SK-N-SH (cell line): Measurements from ENCODE around the gene RABEPK. TPM values are rescaled to one million over a fixed set of nuclear protein-coding genes. Genes with fewer than 3 reads are reported as not detected.
"Not testable (repeated sequence)": the region's sequence is repeated elsewhere in the genome, so short reads cannot be mapped to it uniquely, and the experiment has no call there.

Source experiments
- CTCF ChIA-PET: fragments of 300-600, 350-600 bp; formaldehyde crosslinking; extraction: SDS; loops from one replicate; lab custom pipeline; 2021; lab: Yijun Ruan, JAX
- POLR2A ChIA-PET: fragments of 350-600 bp; sonication (Branson Sonifier 250); formaldehyde crosslinking; extraction: SDS; loops from one replicate; lab custom pipeline; 2020; ENCODE audit warnings: antibody characterized with exemption, inconsistent platforms; lab: Yijun Ruan, JAX
- DNase-seq: peaks from one replicate; pipeline ENCODE4 v3.0.0; 2012
- H2AFZ ChIP-seq: fragments of 200-600 bp; sonication (generic); 2 replicates; pipeline ENCODE4 v1.8.1; 2016; ENCODE audit warnings: antibody characterized with exemption, mild to moderate bottlenecking, low read depth
- H3F3A ChIP-seq: fragments of 200-600 bp; sonication (generic); replicated peaks from 2 replicates; pipeline ENCODE3; 2016; ENCODE audit warnings: antibody characterized with exemption, mild to moderate bottlenecking; ENCODE audit not compliant: insufficient read depth
- H3K27ac ChIP-seq, 2 experiments: fragments of 200-500 bp in 1 of 2; fragments of 200-600 bp in 1 of 2; sonication (Bioruptor generic) in 1 of 2; sonication (generic), shearing (Covaris generic) in 1 of 2; 2 replicates each; pipeline versions ENCODE4 v1.5.1 to v1.6.1; 2014 to 2016; ENCODE audit warnings: low read depth in 2 of 2, inconsistent platforms in 1 of 2, low read length in 1 of 2, mild to moderate bottlenecking in 1 of 2, mixed read lengths in 1 of 2
- H3K27me3 ChIP-seq: fragments of 200-600 bp; sonication (generic), shearing (Covaris generic); 2 replicates; pipeline ENCODE4 v1.6.1; 2016; ENCODE audit warnings: mixed run types; ENCODE audit not compliant: insufficient read depth
- H3K36me3 ChIP-seq, 2 experiments: fragments of 200-500 bp in 1 of 2; fragments of 200-600 bp in 1 of 2; sonication (Bioruptor generic) in 1 of 2; sonication (generic) in 1 of 2; replicated peaks in 1 of 2; 2 replicates each; pipeline versions ENCODE3 to v1.5.1; 2014 to 2016; ENCODE audit warnings: low read length in 1 of 2, mild to moderate bottlenecking in 1 of 2; ENCODE audit not compliant: insufficient read depth in 2 of 2, control insufficient read depth in 1 of 2
- H3K4me1 ChIP-seq, 2 experiments: fragments of 200-500 bp in 1 of 2; fragments of 200-600 bp in 1 of 2; sonication (Bioruptor generic) in 1 of 2; sonication (generic), shearing (Covaris generic) in 1 of 2; 2 replicates each; pipeline versions ENCODE4 v1.5.1 to v1.6.1; 2014 to 2016; ENCODE audit warnings: low read depth in 1 of 2, low read length in 1 of 2, mixed run types in 1 of 2; ENCODE audit not compliant: insufficient read depth in 2 of 2, control insufficient read depth in 1 of 2
- H3K4me2 ChIP-seq: fragments of 200-600 bp; sonication (generic), shearing (Covaris generic); 2 replicates; pipeline ENCODE4 v1.6.1; 2017; ENCODE audit warnings: mixed run types
- H3K4me3 ChIP-seq, 2 experiments: fragments of 200-500 bp in 1 of 2; fragments of 200-600 bp in 1 of 2; sonication (Bioruptor generic) in 1 of 2; sonication (generic), shearing (Covaris generic) in 1 of 2; 2 replicates each; pipeline versions ENCODE4 v1.5.1 to v1.8.1; 2014 to 2016; ENCODE audit warnings: low read depth in 2 of 2, inconsistent platforms in 1 of 2, low read length in 1 of 2, mild to moderate bottlenecking in 1 of 2, mixed read lengths in 1 of 2, moderate library complexity in 1 of 2
- H3K79me2 ChIP-seq: fragments of 200-600 bp; sonication (generic); 2 replicates; pipeline ENCODE4 v1.8.1; 2017; ENCODE audit warnings: mild to moderate bottlenecking; ENCODE audit not compliant: insufficient read depth
- H3K9ac ChIP-seq: fragments of 200-600 bp; sonication (generic); 2 replicates; pipeline ENCODE4 v1.6.1; 2017; ENCODE audit warnings: mixed run types
- H3K9me2 ChIP-seq: fragments of 200-600 bp; sonication (generic); 2 replicates; pipeline ENCODE4 v1.6.1; 2017; ENCODE audit warnings: mixed run types
- H3K9me3 ChIP-seq: fragments of 200-600 bp; sonication (generic); 2 replicates; pipeline ENCODE4 v1.6.1; 2017; ENCODE audit warnings: mixed run types, mild to moderate bottlenecking, moderate library complexity
- H4K20me1 ChIP-seq: fragments of 200-600 bp; sonication (generic); 2 replicates; pipeline ENCODE4 v1.6.1; 2017; ENCODE audit warnings: mild to moderate bottlenecking, mixed run types; ENCODE audit not compliant: insufficient read depth
- CTCF ChIP-seq: fragments of 200-600 bp; sonication (generic); IDR thresholded peaks from 2 replicates; pipeline ENCODE4 v1.6.1; 2017; ENCODE audit warnings: antibody characterized with exemption, mild to moderate bottlenecking, moderate library complexity
- EZH2phosphoT487 ChIP-seq: fragments of 200-600 bp; sonication (generic); IDR thresholded peaks from 2 replicates; pipeline ENCODE4 v1.6.1; 2017; ENCODE audit warnings: low read depth, mixed run types, mild to moderate bottlenecking, antibody characterized with exemption, moderate library complexity, borderline replicate concordance
- MXI1 ChIP-seq: IDR thresholded peaks from 2 replicates; pipeline ENCODE4 v1.6.1; 2012; ENCODE audit warnings: mild to moderate bottlenecking, low read depth, low read length, improper control_type of control experiment
- RAD21 ChIP-seq: IDR thresholded peaks from 2 replicates; pipeline ENCODE4 v1.6.1; 2012; ENCODE audit warnings: mild to moderate bottlenecking, low read length
- RXRA ChIP-seq: IDR thresholded peaks from 2 replicates; pipeline ENCODE4 v1.4.0; 2012; ENCODE audit warnings: low read depth, mild to moderate bottlenecking, borderline replicate concordance
- TAF1 ChIP-seq: IDR thresholded peaks from 2 replicates; pipeline ENCODE4 v1.6.1; 2012; ENCODE audit warnings: low read depth, mild to moderate bottlenecking, low read length, moderate library complexity, borderline replicate concordance
- USF1 ChIP-seq: IDR thresholded peaks from 2 replicates; pipeline ENCODE4 v1.4.0; 2012; ENCODE audit warnings: low read depth, borderline replicate concordance
- USF2 ChIP-seq: fragments of 150-350 bp; IDR thresholded peaks from 2 replicates; pipeline ENCODE4 v1.6.1; 2017; ENCODE audit warnings: antibody characterized with exemption, low read length, low read depth, borderline replicate concordance
- WGBS: methylation state at CpG from one replicate; pipeline ENCODE4 v1.1.6; 2017; ENCODE audit warnings: low lambda C conversion rate; 5-methylcytosine and 5-hydroxymethylcytosine counted together
- polyA plus RNA-seq, 3 experiments: library from polyadenylated mRNA; depleted of rRNA; stranded (reverse); fragments of >200 nt; gene quantifications; 2 replicates each; pipeline ENCODE4 v1.2.3, GENCODE V29; 2012

The RABEPK gene
- polyA plus RNA-seq, 1 of the 3 experiments (the other 2 are of a cell fraction) = 55.1 TPM

DNA sequence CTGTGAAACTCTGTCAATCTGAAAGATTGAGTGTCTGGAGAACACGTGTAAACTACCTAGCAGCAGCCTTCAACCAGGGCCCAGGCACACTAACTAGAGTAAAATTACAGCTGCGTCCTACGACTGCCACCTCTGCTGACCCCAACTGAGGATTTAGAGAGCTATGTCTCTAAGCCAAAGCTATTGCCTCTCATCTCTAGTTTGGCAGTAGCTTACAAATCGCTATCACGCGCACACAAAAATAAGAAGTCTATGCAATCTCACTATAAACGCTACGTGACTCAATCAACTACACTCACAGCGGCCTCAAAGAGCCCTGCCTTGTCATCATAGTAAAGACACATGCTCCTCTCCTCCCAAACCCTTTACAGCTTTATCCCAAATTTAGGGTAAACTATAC, 19.5 kb upstream of the RABEPK start:
- Histone ChIP-seq H3K4me2 (no peak overlapping the region), H4K20me1 (peaks cover 84% of the 10 kb centered on the region), H2AFZ (no peak overlapping the region), H3K79me2 (peaks cover 100% of the 10 kb centered on the region), H3K9me2 (no peaks in the 10 kb centered on the region), H3F3A (peaks cover 7% of the 10 kb centered on the region), H3K4me1 (peaks cover 0 to 3% of the 10 kb centered on the region in 2 experiments; a peak in 1 of 4 replicates), H3K27me3 (no peaks in the 10 kb centered on the region), H3K9ac (no peak overlapping the region), H3K9me3 (no peaks in the 10 kb centered on the region), H3K4me3 (no peak overlapping the region), H3K27ac (no peak overlapping the region), H3K36me3 (peaks cover 0 to 16% of the 10 kb centered on the region in 2 experiments)
- WGBS = 98% methylated on average over 9 of the region's 9 CpGs
- no peak for TF ChIP-seq CTCF
- TF ChIP-seq RXRA = no peak
- TF ChIP-seq RAD21 = no peak
- TF ChIP-seq TAF1 = no peak
- no peak for TF ChIP-seq MXI1
- TF ChIP-seq USF1 = no peak
- TF ChIP-seq EZH2phosphoT487 = no peak
- TF ChIP-seq USF2 = no peak
- no peak for DNase-seq
- CTCF ChIA-PET = no interaction called here
- POLR2A ChIA-PET = interaction anchor here (0.6 kb wide), 1 partner anchor 504 kb away, joined by 4 read pairs; no protein-coding TSS in a partner anchor

DNA sequence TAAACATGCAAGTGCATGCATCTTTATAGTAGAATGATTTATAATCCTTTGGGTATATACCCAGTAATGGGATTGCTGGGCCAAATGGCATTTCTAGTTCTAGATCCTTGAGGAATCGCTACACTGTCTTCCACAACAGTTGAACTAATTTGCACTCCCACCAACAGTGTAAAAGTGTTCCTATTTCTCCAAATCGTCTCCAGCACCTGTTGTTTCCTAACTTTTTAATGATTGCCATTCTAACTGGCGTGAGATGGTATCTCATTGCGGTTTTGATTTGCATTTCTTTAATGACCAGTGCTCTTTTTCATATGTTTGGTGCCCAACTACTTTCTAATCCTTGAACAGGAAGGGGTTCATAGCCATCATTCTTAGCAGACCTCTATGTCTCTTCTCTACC, 18.6 kb upstream of the RABEPK start:
- peaks cover 83% of the 10 kb centered on the region for H4K20me1 ChIP-seq
- POLR2A ChIA-PET = interaction anchor here (0.6 kb wide), 1 partner anchor 505 kb away, joined by 4 read pairs; no protein-coding TSS in a partner anchor
- H3K27ac ChIP-seq, H3K4me1 ChIP-seq, H2AFZ ChIP-seq, DNase-seq, H3K4me2 ChIP-seq, H3K9me3 ChIP-seq, H3K9me2 ChIP-seq, H3K4me3 ChIP-seq, H3K9ac ChIP-seq, CTCF ChIA-PET, H3F3A ChIP-seq, H3K27me3 ChIP-seq: not testable (repeated sequence)
- H3K36me3 ChIP-seq = peaks cover 0 to 16% of the 10 kb centered on the region in 2 experiments
- WGBS = 85% methylated on average over 4 of the region's 4 CpGs
- H3K79me2 ChIP-seq = peaks cover 100% of the 10 kb centered on the region
